SK-N-SH (cell line): Measurements from ENCODE around the gene ITM2B. TPM values are rescaled to one million over a fixed set of nuclear protein-coding genes. Genes with fewer than 3 reads are reported as not detected.
"Not testable (repeated sequence)": the region's sequence is repeated elsewhere in the genome, so short reads cannot be mapped to it uniquely, and the experiment has no call there.

Experiments
- CTCF ChIA-PET: fragments of 300-600, 350-600 bp; formaldehyde crosslinking; extraction: SDS; loops from one replicate; lab custom pipeline; 2021; lab: Yijun Ruan, JAX
- POLR2A ChIA-PET: fragments of 350-600 bp; sonication (Branson Sonifier 250); formaldehyde crosslinking; extraction: SDS; loops from one replicate; lab custom pipeline; 2020; ENCODE audit warnings: antibody characterized with exemption, inconsistent platforms; lab: Yijun Ruan, JAX
- DNase-seq: peaks from one replicate; pipeline ENCODE4 v3.0.0; 2012
- H2AFZ ChIP-seq: fragments of 200-600 bp; sonication (generic); 2 replicates; pipeline ENCODE4 v1.8.1; 2016; ENCODE audit warnings: antibody characterized with exemption, mild to moderate bottlenecking, low read depth
- H3F3A ChIP-seq: fragments of 200-600 bp; sonication (generic); replicated peaks from 2 replicates; pipeline ENCODE3; 2016; ENCODE audit warnings: antibody characterized with exemption, mild to moderate bottlenecking; ENCODE audit not compliant: insufficient read depth
- H3K27ac ChIP-seq, 2 experiments: fragments of 200-500 bp in 1 of 2; fragments of 200-600 bp in 1 of 2; sonication (Bioruptor generic) in 1 of 2; sonication (generic), shearing (Covaris generic) in 1 of 2; 2 replicates each; pipeline versions ENCODE4 v1.5.1 to v1.6.1; 2014 to 2016; ENCODE audit warnings: low read depth in 2 of 2, inconsistent platforms in 1 of 2, low read length in 1 of 2, mild to moderate bottlenecking in 1 of 2, mixed read lengths in 1 of 2
- H3K27me3 ChIP-seq: fragments of 200-600 bp; sonication (generic), shearing (Covaris generic); 2 replicates; pipeline ENCODE4 v1.6.1; 2016; ENCODE audit warnings: mixed run types; ENCODE audit not compliant: insufficient read depth
- H3K36me3 ChIP-seq, 2 experiments: fragments of 200-500 bp in 1 of 2; fragments of 200-600 bp in 1 of 2; sonication (Bioruptor generic) in 1 of 2; sonication (generic) in 1 of 2; replicated peaks in 1 of 2; 2 replicates each; pipeline versions ENCODE3 to v1.5.1; 2014 to 2016; ENCODE audit warnings: low read length in 1 of 2, mild to moderate bottlenecking in 1 of 2; ENCODE audit not compliant: insufficient read depth in 2 of 2, control insufficient read depth in 1 of 2
- H3K4me1 ChIP-seq, 2 experiments: fragments of 200-500 bp in 1 of 2; fragments of 200-600 bp in 1 of 2; sonication (Bioruptor generic) in 1 of 2; sonication (generic), shearing (Covaris generic) in 1 of 2; 2 replicates each; pipeline versions ENCODE4 v1.5.1 to v1.6.1; 2014 to 2016; ENCODE audit warnings: low read depth in 1 of 2, low read length in 1 of 2, mixed run types in 1 of 2; ENCODE audit not compliant: insufficient read depth in 2 of 2, control insufficient read depth in 1 of 2
- H3K4me2 ChIP-seq: fragments of 200-600 bp; sonication (generic), shearing (Covaris generic); 2 replicates; pipeline ENCODE4 v1.6.1; 2017; ENCODE audit warnings: mixed run types
- H3K4me3 ChIP-seq, 2 experiments: fragments of 200-500 bp in 1 of 2; fragments of 200-600 bp in 1 of 2; sonication (Bioruptor generic) in 1 of 2; sonication (generic), shearing (Covaris generic) in 1 of 2; 2 replicates each; pipeline versions ENCODE4 v1.5.1 to v1.8.1; 2014 to 2016; ENCODE audit warnings: low read depth in 2 of 2, inconsistent platforms in 1 of 2, low read length in 1 of 2, mild to moderate bottlenecking in 1 of 2, mixed read lengths in 1 of 2, moderate library complexity in 1 of 2
- H3K79me2 ChIP-seq: fragments of 200-600 bp; sonication (generic); 2 replicates; pipeline ENCODE4 v1.8.1; 2017; ENCODE audit warnings: mild to moderate bottlenecking; ENCODE audit not compliant: insufficient read depth
- H3K9ac ChIP-seq: fragments of 200-600 bp; sonication (generic); 2 replicates; pipeline ENCODE4 v1.6.1; 2017; ENCODE audit warnings: mixed run types
- H3K9me2 ChIP-seq: fragments of 200-600 bp; sonication (generic); 2 replicates; pipeline ENCODE4 v1.6.1; 2017; ENCODE audit warnings: mixed run types
- H3K9me3 ChIP-seq: fragments of 200-600 bp; sonication (generic); 2 replicates; pipeline ENCODE4 v1.6.1; 2017; ENCODE audit warnings: mixed run types, mild to moderate bottlenecking, moderate library complexity
- H4K20me1 ChIP-seq: fragments of 200-600 bp; sonication (generic); 2 replicates; pipeline ENCODE4 v1.6.1; 2017; ENCODE audit warnings: mild to moderate bottlenecking, mixed run types; ENCODE audit not compliant: insufficient read depth
- CHD2 ChIP-seq: fragments of 150-350 bp; IDR thresholded peaks from 2 replicates; pipeline ENCODE4 v1.6.1; 2018; ENCODE audit warnings: low read length; ENCODE audit not compliant: partially characterized antibody
- EP300 ChIP-seq, 2 experiments: IDR thresholded peaks; 2 replicates each; pipeline versions ENCODE4 v1.4.0 to v1.6.1; 2012; ENCODE audit warnings: borderline replicate concordance in 1 of 2, low read depth in 1 of 2, low read length in 1 of 2
- FOSL2 ChIP-seq: IDR thresholded peaks from 2 replicates; pipeline ENCODE4 v1.4.0; 2012; ENCODE audit warnings: low read depth, mild to moderate bottlenecking, moderate library complexity, borderline replicate concordance
- FOXJ3 ChIP-seq: sonication (generic); formaldehyde crosslinking; IDR thresholded peaks from 2 replicates; pipeline ENCODE4 v1.5.1; 2020; ENCODE audit warnings: mild to moderate bottlenecking, missing genetic modification reagents
- FOXM1 ChIP-seq: IDR thresholded peaks from 2 replicates; pipeline ENCODE4 v1.4.0; 2012; ENCODE audit warnings: low read depth, mild to moderate bottlenecking
- MEF2A ChIP-seq: IDR thresholded peaks from 2 replicates; pipeline ENCODE4 v1.4.0; 2012; ENCODE audit warnings: low read depth, borderline replicate concordance
- MXI1 ChIP-seq: IDR thresholded peaks from 2 replicates; pipeline ENCODE4 v1.6.1; 2012; ENCODE audit warnings: mild to moderate bottlenecking, low read depth, low read length, improper control_type of control experiment
- NFIC ChIP-seq: IDR thresholded peaks from 2 replicates; pipeline ENCODE4 v1.4.0; 2012; ENCODE audit warnings: borderline replicate concordance
- POLR2AphosphoS5 ChIP-seq: IDR thresholded peaks from 2 replicates; pipeline ENCODE4 v1.6.1; 2012; ENCODE audit warnings: low read depth, low read length
- RCOR1 ChIP-seq: fragments of 150-350 bp; IDR thresholded peaks from 2 replicates; pipeline ENCODE4 v1.6.1; 2017; ENCODE audit warnings: antibody characterized with exemption, low read length
- REST ChIP-seq: IDR thresholded peaks from 2 replicates; pipeline ENCODE4 v1.6.1; 2012; ENCODE audit warnings: mild to moderate bottlenecking, low read depth, low read length, moderate library complexity
- SIN3A ChIP-seq: IDR thresholded peaks from 2 replicates; pipeline ENCODE4 v1.6.1; 2012; ENCODE audit warnings: low read depth, mild to moderate bottlenecking, low read length, moderate library complexity, borderline replicate concordance
- TCF12 ChIP-seq: IDR thresholded peaks from 2 replicates; pipeline ENCODE4 v1.4.0; 2012
- TEAD4 ChIP-seq: IDR thresholded peaks from 2 replicates; pipeline ENCODE4 v1.4.0; 2012; ENCODE audit warnings: mild to moderate bottlenecking, borderline replicate concordance; ENCODE audit not compliant: insufficient read depth
- USF1 ChIP-seq: IDR thresholded peaks from 2 replicates; pipeline ENCODE4 v1.4.0; 2012; ENCODE audit warnings: low read depth, borderline replicate concordance
- WGBS: methylation state at CpG from one replicate; pipeline ENCODE4 v1.1.6; 2017; ENCODE audit warnings: low lambda C conversion rate; 5-methylcytosine and 5-hydroxymethylcytosine counted together
- polyA plus RNA-seq, 3 experiments: library from polyadenylated mRNA; depleted of rRNA; stranded (reverse); fragments of >200 nt; gene quantifications; 2 replicates each; pipeline ENCODE4 v1.2.3, GENCODE V29; 2012

Gene ITM2B
- polyA plus RNA-seq, 1 of the 3 experiments (the other 2 are of a cell fraction): 184 TPM

- no peak overlapping the region for H3K4me2 ChIP-seq
- ChIA-PET CTCF (no interaction called here), POLR2A (no interaction called here)
- no peaks in the 10 kb centered on the region for H3K9me2 ChIP-seq
- DNase-seq: no peak
- no peaks in the 10 kb centered on the region for H3K79me2 ChIP-seq
- H3K27ac ChIP-seq: no peak overlapping the region
- H3K27me3 ChIP-seq: no peaks in the 10 kb centered on the region
- no peak for TF ChIP-seq POLR2AphosphoS5
- no peak for TF ChIP-seq TCF12
- TF ChIP-seq FOXM1: no peak
- TF ChIP-seq FOXJ3 (CRISPR knock-in tag): no peak
- no peak overlapping the region for H2AFZ ChIP-seq
- H3F3A ChIP-seq: no peaks in the 10 kb centered on the region
- H3K4me1 ChIP-seq: no peaks in the 10 kb centered on the region
- no peaks in the 10 kb centered on the region for H3K9me3 ChIP-seq
- H3K9ac ChIP-seq: no peak overlapping the region
- H4K20me1 ChIP-seq: no peaks in the 10 kb centered on the region
- no peaks in the 10 kb centered on the region for H3K36me3 ChIP-seq
- H3K4me3 ChIP-seq: no peak overlapping the region
- no CpG with 5 or more reads among the region's 1 CpG for WGBS
Measured at GRCh38 chr13:48214519-48215121, 18.4 kb upstream of the ITM2B start.

DNA sequence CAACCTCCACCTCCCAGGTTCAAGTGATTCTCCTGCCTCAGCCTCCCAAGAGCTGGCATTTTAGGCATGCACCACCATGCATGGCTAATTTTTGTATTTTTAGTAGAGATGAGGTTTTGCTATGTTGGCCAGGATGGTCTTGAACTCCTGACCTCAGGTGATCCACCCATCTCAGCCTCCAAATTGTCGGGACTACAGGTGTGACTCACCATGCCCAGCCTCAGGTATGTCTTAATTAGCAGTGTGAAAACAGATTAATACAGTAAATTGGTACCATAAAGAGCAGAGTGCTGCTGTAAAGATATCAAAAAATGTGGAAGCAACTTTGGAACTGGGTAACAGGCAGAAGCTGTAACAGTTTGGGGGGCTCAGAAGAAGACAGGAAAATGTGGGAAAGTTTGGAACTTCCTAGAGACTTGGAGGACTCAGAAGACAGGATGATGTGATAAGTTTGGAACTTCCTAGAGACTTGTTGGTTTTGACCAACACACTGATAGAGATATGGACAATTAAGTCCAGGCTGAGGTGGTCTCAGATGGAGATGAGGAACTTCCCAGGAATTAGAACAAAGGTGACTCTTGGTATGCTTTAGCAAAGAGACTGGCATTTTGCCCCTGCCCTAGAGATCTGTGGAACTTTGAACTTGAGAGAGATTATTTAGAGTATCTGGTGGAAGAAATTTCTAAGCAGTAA, 17.3 kb upstream of the ITM2B start:
- H2AFZ ChIP-seq, H3K27me3 ChIP-seq, H3F3A ChIP-seq, H3K4me3 ChIP-seq, H3K36me3 ChIP-seq, H3K4me1 ChIP-seq, H3K9ac ChIP-seq, H3K79me2 ChIP-seq, H3K27ac ChIP-seq, H3K9me3 ChIP-seq, CTCF ChIA-PET, DNase-seq, H3K9me2 ChIP-seq, H4K20me1 ChIP-seq, H3K4me2 ChIP-seq: not testable (repeated sequence)
- POLR2A ChIA-PET: interaction anchor here (0.6 kb wide), 1 partner anchor 1825 kb away, joined by 7 read pairs; no protein-coding TSS in a partner anchor
- 6% methylated on average over 1 of the region's 1 CpG for WGBS

- Histone ChIP-seq H3K9ac (no peak overlapping the region), H3K27ac (no peak overlapping the region), H3K79me2 (no peaks in the 10 kb centered on the region), H2AFZ (no peak overlapping the region), H3K4me3 (no peak overlapping the region), H3F3A (no peaks in the 10 kb centered on the region), H4K20me1 (no peaks in the 10 kb centered on the region), H3K36me3 (no peaks in the 10 kb centered on the region), H3K4me1 (no peaks in the 10 kb centered on the region), H3K27me3 (no peaks in the 10 kb centered on the region), H3K9me3 (no peaks in the 10 kb centered on the region), H3K9me2 (no peaks in the 10 kb centered on the region), H3K4me2 (no peak overlapping the region)
- ChIA-PET POLR2A (interaction anchor here (0.6 kb wide), 1 partner anchor 1825 kb away, joined by 7 read pairs; no protein-coding TSS in a partner anchor), CTCF (no interaction called here)
- DNase-seq: no peak
- no peak for TF ChIP-seq FOXM1
- no peak for TF ChIP-seq CHD2
- TF ChIP-seq SIN3A: no peak
- no peak for TF ChIP-seq NFIC
- no peak for TF ChIP-seq MXI1
- no peak for TF ChIP-seq TEAD4
- no peak for TF ChIP-seq FOXJ3 (CRISPR knock-in tag)
- TF ChIP-seq USF1: no peak
- TF ChIP-seq FOSL2: no peak
- no peak for TF ChIP-seq MEF2A
- TF ChIP-seq RCOR1: no peak
- no peak for TF ChIP-seq REST
- no peak for TF ChIP-seq EP300 (IDR thresholded peaks at IDR 0.05; ENCODE audit: borderline replicate concordance in 1 of 2, low read depth in 1 of 2, low read length in 1 of 2)
- WGBS: 38% methylated on average over 2 of the region's 2 CpGs
Measured at GRCh38 chr13:48216204-48216711, 16.7 kb upstream of the ITM2B start.
